Measurements from ENCODE around the gene TUFT1.
"Not testable (repeated sequence)": the region's sequence is repeated elsewhere in the genome, so short reads cannot be mapped to it uniquely, and the experiment has no call there.

TUFT1 gene

GRCh38 chr1:151512801-151513625, 27.1 kb upstream of the TUFT1 start:
- peak; percentile 28 for DNase-seq (ENCODE audit: low spot score)

- peak; percentile 95 for DNase-seq (ENCODE audit: low spot score)
Observed at GRCh38 chr1:151513626-151514121, 26.4 kb upstream of the TUFT1 start.

- peak; percentile 11 for DNase-seq (ENCODE audit: low spot score)
Observed at GRCh38 chr1:151514366-151514765, 25.7 kb upstream of the TUFT1 start.

DNA sequence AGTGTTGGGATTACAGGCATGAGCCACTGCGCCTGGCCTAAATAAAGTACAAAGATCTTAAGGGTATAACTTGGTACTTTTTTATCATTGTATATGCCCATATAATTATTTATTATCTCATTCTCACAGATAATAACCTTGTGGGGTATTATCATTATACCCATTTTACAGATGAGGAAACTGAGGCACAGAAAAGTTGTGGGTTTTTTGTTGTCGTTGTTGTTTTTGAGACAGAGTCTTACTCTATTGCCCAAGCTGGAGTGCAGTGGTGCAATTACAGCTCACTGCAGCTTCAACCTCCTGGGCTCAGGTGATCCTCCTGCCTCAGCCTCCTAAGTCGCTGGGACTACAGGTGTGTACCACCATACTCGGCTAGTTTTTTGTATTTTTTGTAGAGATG, 24.8 kb upstream of the TUFT1 start:
- DNase-seq (ENCODE audit: low spot score) = no peak

- DNase-seq (ENCODE audit: low spot score) = no peak
Observed at GRCh38 chr1:151516031-151516511, 24.0 kb upstream of the TUFT1 start.

GRCh38 chr1:151518431-151518830, 21.7 kb upstream of the TUFT1 start:
- no peak for DNase-seq (ENCODE audit: low spot score)

DNA sequence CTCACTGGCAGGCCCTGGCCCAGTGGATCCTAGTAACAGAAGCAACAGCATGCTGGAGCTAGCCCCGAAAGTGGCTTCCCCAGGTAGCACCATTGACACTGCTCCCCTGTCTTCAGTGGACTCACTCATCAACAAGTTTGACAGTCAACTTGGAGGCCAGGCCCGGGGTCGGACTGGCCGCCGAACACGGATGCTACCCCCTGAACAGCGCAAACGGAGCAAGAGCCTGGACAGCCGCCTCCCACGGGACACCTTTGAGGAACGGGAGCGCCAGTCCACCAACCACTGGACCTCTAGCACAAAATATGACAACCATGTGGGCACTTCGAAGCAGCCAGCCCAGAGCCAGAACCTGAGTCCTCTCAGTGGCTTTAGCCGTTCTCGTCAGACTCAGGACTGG, 21.2 kb upstream of the TUFT1 start:
- DNase-seq (ENCODE audit: low spot score) = no peak

DNA sequence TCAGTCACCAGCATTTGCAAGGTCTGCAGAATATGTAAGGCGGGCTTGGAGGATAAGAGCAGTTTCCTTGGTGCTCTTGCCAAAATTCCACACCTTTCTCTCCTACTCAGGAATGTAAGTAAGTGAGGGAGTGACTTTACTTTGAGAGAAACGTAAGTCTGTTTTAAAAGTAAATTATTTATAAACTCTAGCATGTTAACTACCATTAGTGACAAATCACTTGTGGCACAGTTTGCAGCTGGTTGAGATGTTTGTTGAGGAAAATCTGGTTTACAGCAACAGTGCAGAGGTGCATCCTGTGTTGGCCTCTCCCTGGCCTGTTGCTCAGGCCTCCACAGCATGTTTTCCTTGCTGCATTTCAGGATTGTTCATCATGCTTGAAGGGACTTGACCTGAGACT, 20.4 kb upstream of the TUFT1 start:
- DNase-seq (ENCODE audit: low spot score) = no peak

DNA sequence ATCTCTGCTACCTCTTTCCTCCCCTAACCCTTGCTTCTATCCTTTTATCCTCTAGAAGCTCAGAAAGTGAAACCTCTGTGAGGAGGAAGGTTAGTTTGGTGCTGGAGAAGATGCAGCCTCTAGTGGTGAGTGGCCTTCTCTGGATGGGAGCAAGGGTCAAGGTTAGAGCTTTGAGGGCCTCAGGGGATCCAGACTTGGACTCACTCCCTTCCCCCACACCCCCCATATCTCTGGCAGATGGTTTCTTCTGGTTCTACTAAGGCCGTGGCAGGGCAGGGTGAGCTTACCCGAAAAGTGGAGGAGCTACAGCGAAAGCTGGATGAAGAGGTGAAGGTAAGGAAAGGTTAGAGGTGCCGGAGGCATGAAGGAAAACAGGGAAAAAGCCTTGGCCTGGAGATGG, 19.8 kb upstream of the TUFT1 start:
- DNase-seq (ENCODE audit: low spot score) = no peak

- DNase-seq (ENCODE audit: low spot score) = not testable (repeated sequence)
Observed at GRCh38 chr1:151522427-151522826, 17.7 kb upstream of the TUFT1 start.

DNA sequence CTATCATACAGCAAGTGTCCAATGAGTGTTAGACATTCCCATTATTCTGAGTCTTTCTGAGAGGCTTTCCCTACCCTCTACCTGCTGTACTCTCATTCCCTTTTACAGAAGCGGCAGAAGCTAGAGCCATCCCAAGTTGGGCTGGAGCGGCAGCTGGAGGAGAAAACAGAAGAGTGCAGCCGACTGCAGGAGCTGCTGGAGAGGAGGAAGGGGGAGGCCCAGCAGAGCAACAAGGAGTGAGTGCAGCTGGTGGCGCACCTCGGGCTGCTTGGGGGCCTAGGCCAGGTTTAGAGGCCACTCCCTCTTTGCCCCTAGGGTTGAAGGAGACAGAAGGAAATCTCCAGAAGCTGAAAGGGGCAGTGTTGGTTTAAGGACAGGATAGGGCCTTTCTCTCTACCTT, 16.8 kb upstream of the TUFT1 start:
- DNase-seq (ENCODE audit: low spot score) = no peak

DNA sequence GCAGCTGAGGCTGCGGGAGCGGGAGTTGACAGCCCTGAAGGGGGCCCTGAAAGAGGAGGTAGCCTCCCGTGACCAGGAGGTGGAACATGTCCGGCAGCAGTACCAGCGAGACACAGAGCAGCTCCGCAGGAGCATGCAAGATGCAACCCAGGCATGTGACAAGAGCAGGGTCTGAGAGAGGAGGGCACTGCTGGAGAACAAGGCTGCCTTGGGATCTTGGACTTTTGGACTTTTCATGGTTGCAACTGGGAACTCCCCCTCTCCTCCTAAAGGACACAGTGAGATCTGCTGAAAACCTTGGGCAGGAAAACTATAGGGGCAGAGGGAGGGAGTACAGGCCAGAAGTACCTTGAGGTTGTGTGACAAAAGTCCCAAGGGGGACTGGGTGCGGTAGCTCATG, 15.4 kb upstream of the TUFT1 start:
- no peak for DNase-seq (ENCODE audit: low spot score)

DNA sequence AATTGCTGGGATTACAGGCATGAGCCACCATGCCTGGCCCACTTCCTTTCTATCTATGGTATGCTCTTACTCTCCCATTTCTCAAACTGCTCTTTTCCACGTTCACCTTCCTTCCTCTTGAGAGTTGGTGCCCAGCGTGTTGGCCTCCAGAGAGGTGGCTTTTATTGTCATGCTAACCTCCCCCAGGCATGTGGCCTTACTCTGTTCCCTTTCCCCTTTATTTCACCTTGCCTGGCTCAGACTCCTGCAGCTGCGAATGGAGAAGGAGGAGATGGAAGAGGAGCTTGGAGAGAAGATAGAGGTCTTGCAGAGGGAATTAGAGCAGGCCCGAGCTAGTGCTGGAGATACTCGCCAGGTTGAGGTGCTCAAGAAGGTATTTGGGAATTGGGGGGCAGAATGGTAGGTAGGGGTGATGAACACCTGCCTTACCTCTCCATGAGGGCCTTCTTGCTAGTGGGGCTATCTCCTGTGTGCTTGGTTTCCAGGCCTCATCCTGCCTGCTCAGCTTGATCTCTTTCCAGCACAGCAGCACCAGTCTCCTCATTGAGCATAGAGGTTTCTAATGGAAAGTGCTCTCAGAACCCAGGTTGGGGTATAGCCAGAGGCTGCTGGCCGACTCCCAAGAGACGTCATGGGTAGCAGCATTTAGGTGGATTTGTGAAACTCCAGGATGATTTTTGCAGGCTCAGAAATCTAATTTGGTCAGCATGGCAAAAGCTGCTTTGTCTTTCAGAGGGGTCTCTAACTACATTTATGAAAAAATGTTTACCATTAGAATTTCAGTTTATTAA, 13.2 kb upstream of the TUFT1 start:
- no peak for DNase-seq (ENCODE audit: low spot score)

DNA sequence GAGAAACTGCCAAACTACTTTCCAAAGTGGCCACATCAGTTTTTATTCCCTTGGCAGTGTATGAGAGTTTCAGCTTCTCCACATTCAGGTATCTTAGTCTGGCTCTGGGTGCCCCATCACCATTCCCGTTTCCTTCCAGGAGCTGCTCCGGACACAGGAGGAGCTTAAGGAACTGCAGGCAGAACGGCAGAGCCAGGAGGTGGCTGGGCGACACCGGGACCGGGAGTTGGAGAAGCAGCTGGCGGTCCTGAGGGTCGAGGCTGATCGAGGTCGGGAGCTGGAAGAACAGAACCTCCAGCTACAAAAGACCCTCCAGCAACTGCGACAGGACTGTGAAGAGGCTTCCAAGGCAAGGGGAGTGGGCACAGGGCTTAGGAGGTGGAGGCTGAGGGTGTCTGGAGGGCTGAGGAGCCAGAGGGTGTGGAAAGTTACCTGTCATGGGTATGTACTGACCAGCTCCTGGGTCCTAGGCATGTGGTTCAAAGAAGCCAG, 10.9 kb upstream of the TUFT1 start:
- no peak for DNase-seq (ENCODE audit: low spot score)

DNA sequence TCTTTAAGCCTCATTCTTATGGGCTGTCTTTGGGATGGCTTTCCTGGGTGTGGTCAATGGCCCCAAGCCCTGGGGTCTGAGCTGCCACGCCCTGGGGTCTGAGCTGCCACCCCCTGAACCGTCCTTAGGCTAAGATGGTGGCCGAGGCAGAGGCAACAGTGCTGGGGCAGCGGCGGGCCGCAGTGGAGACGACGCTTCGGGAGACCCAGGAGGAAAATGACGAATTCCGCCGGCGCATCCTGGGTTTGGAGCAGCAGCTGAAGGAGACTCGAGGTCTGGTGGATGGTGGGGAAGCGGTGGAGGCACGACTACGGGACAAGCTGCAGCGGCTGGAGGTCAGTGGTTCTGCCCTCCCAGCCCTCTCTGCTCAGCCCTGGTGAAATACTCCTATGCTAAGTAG, 10.3 kb upstream of the TUFT1 start:
- no peak for DNase-seq (ENCODE audit: low spot score)

GRCh38 chr1:151530461-151530860, 9.6 kb upstream of the TUFT1 start:
- DNase-seq (ENCODE audit: low spot score) = no peak

GRCh38 chr1:151533870-151534269, 6.2 kb upstream of the TUFT1 start:
- DNase-seq (ENCODE audit: low spot score) = no peak

DNA sequence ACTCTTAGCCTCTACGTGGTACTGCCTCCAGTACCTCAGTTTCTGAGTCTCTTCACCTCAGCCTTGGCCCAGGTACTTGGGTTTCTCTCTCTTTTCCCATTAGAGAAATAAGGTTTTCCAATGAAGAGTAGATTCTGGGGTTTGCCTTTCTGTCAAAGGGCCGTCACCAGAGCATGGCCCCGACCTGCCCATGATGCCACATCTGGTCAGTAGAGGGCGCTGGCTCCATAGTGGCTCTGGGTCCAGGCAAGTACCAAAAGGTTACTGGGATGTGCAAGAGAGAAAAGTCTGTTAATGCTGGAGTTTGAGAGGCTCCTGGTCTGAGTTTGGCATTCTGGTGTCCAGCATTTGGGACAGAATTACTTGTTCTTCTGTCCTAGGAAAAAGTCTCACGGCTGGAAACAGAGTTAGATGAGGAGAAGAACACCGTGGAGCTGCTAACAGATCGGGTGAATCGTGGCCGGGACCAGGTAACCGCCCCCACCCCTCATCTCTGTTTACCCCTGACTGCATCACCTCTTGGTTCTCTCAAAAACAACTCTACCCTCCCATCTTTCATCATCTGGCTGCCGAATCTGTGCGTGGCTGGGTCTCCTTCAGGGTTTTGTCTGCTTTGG, 5.3 kb upstream of the TUFT1 start:
- DNase-seq (ENCODE audit: low spot score) = peak; percentile 48

DNA sequence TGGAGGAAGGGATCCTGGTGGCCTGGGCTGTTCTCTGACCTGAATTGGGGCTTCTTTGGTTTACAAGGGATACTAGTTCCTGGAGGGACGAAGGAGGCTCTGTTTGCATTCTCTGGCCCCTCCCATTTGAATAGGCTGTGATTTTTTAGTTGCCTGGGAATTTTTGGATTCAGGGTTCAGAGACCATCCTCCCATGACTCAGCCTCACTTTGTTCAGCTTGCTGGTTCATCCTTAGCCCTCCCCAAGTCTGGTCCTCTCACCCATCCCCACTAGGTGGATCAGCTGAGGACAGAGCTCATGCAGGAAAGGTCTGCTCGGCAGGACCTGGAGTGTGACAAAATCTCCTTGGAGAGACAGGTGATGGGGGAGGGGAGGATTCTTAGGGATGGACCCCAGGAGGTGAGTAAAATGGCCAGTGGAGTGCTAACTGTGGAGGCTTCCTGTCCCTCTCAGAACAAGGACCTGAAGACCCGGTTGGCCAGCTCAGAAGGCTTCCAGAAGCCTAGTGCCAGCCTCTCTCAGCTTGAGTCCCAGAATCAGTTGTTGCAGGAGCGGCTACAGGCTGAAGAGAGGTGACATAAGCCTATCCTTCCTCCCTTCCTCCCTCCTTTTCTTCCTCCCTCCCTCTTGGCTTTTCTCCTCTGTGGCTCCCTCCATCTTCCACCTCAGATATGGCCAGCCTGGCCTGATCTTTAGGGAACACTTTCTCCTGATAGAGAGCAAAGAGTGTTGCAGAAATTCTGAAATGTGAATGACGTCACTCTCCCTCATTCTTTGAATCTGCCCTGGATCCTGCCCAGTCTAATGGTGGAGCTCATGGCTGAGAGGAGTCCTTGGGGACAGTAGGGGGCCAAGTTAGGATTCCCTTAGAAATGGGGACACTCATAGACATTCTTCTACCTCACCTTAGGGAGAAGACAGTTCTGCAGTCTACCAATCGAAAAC, 4.5 kb upstream of the TUFT1 start:
- no peak for DNase-seq (ENCODE audit: low spot score)

- DNase-seq (ENCODE audit: low spot score) = no peak
Observed at GRCh38 chr1:151536499-151536898, 3.6 kb upstream of the TUFT1 start.

GRCh38 chr1:151537112-151537511, 3.0 kb upstream of the TUFT1 start:
- no peak for DNase-seq (ENCODE audit: low spot score)
